Thyroid gland (tissue), 4 donors: Measurements from ENCODE around the gene ISLR2. TPM values are rescaled to one million over a fixed set of nuclear protein-coding genes. Genes with fewer than 3 reads are reported as not detected.

Experiments
- DNase-seq, 2 donors: peaks; one replicate each; pipeline ENCODE4 v3.0.0-alpha.2; 2019
- H3K27ac ChIP-seq, 3 donors: fragments of 200-600 bp; sonication (generic); 1 replicate in 2 of 3; 2 replicates in 1 of 3; pipeline ENCODE4 v1.5.1; 2016 to 2019; ENCODE audit warnings: mild to moderate bottlenecking in 1 of 3, moderate library complexity in 1 of 3
- H3K27me3 ChIP-seq: fragments of 200-600 bp; sonication (generic); one replicate; pipeline ENCODE4 v1.5.1; 2019
- H3K36me3 ChIP-seq, 2 donors: fragments of 200-600 bp; sonication (generic); one replicate each; pipeline ENCODE4 v1.5.1; 2016 to 2019
- H3K4me1 ChIP-seq, 2 donors: fragments of 200-600 bp; sonication (generic); one replicate each; pipeline ENCODE4 v1.5.1; 2017 to 2019
- H3K4me3 ChIP-seq, 3 donors: fragments of 200-600 bp; sonication (generic); replicated peaks in 1 of 3; 1 replicate in 2 of 3; 2 replicates in 1 of 3; pipeline ENCODE4 v1.5.1; 2016; ENCODE audit warnings: mild to moderate bottlenecking in 1 of 3
- H3K9me3 ChIP-seq: fragments of 200-600 bp; sonication (generic); one replicate; pipeline ENCODE4 v1.5.1; 2017
- CTCF ChIP-seq, 6 experiments: fragments of 200-600 bp in 3 of 6; fragments of 450-650 bp in 3 of 6; sonication (generic) in 3 of 6; IDR thresholded peaks; one replicate each; pipeline ENCODE4 v1.5.1; 2016 to 2019; ENCODE audit warnings: antibody characterized with exemption in 6 of 6, mild to moderate bottlenecking in 2 of 6, inconsistent platforms in 1 of 6, moderate library complexity in 1 of 6
- POLR2A ChIP-seq, 2 donors: fragments of 450-650 bp; IDR thresholded peaks; one replicate each; pipeline ENCODE4 v1.6.1; 2017; ENCODE audit warnings: antibody characterized with exemption in 2 of 2, mild to moderate bottlenecking in 2 of 2, moderate library complexity in 1 of 2
- WGBS, 2 donors: methylation state at CpG; one replicate each; pipeline ENCODE4 v1.1.5; 2017; 5-methylcytosine and 5-hydroxymethylcytosine counted together
- intact Hi-C: fragments of 100-400 bp; cut with DNase I; formaldehyde crosslinking; loops from one replicate; pipeline ENCODE4 v1.15.1; 2023
- total RNA-seq, 4 donors: library from RNA; depleted of rRNA; stranded (reverse); fragments of >200 nt; gene quantifications; one replicate each; pipeline ENCODE4 v1.2.3, GENCODE V29; 2016

The ISLR2 gene
- total RNA-seq, 4 donors from 2014 or later = 0.40 TPM; not detected in 3

- DNase-seq = no peak
- peaks cover 24 to 37% of the 10 kb centered on the region in 2 donors for H3K4me1 ChIP-seq
- H3K27me3 ChIP-seq = no peaks in the 10 kb centered on the region
- no peaks in the 10 kb centered on the region for H3K36me3 ChIP-seq
- no peak for TF ChIP-seq CTCF (IDR thresholded peaks at IDR 0.05)
- no peak for TF ChIP-seq POLR2A (IDR thresholded peaks at IDR 0.05)
- intact Hi-C loops = no loop called here
- no peak overlapping the region for H3K27ac ChIP-seq
- H3K9me3 ChIP-seq = no peaks in the 10 kb centered on the region
- H3K4me3 ChIP-seq = no peak overlapping the region
- 86 to 90% methylated on average over 15 of the region's 15 CpGs for WGBS, 2 donors
These were observed 39.9 kb downstream of the ISLR2 start for GRCh38 chr15:74170071-74170844.

GRCh38 chr15:74170875-74171578, 40.6 kb downstream of the ISLR2 start:
- Histone ChIP-seq H3K36me3 (no peaks in the 10 kb centered on the region), H3K27ac (no peak overlapping the region), H3K4me3 (no peak overlapping the region), H3K4me1 (peaks cover 24 to 44% of the 10 kb centered on the region in 2 donors), H3K9me3 (no peaks in the 10 kb centered on the region), H3K27me3 (no peaks in the 10 kb centered on the region)
- WGBS, 2 donors = 80 to 89% methylated on average over 1 to 5 of the region's 7 CpGs
- TF ChIP-seq CTCF (IDR thresholded peaks at IDR 0.05) = no peak
- no peak for TF ChIP-seq POLR2A (IDR thresholded peaks at IDR 0.05)
- intact Hi-C loops = no loop called here
- no peak for DNase-seq

- Histone ChIP-seq H3K36me3 (no peaks in the 10 kb centered on the region), H3K4me3 (no peak overlapping the region), H3K27me3 (no peaks in the 10 kb centered on the region), H3K27ac (peak overlapping the region in 2 of 3 donors; percentile 82 to 93), H3K9me3 (no peaks in the 10 kb centered on the region), H3K4me1 (peaks cover 24 to 54% of the 10 kb centered on the region in 2 donors)
- 78 to 100% methylated on average over 1 of the region's 1 CpG for WGBS, 2 donors
- intact Hi-C loops = no loop called here
- DNase-seq = no peak
- TF ChIP-seq CTCF (IDR thresholded peaks at IDR 0.05) = no peak
- no peak for TF ChIP-seq POLR2A (IDR thresholded peaks at IDR 0.05)
These were observed 41.7 kb downstream of the ISLR2 start for GRCh38 chr15:74171965-74172541.

- TF ChIP-seq POLR2A (IDR thresholded peaks at IDR 0.05) (no peak), CTCF (IDR thresholded peaks at IDR 0.05) (no peak)
- DNase-seq = peak; percentile 57 to 70
- H3K27me3 ChIP-seq = no peaks in the 10 kb centered on the region
- H3K36me3 ChIP-seq = no peaks in the 10 kb centered on the region
- 50 to 52% methylated on average over 12 to 13 of the region's 13 CpGs for WGBS, 2 donors
- H3K4me1 ChIP-seq = peaks cover 24 to 57% of the 10 kb centered on the region in 2 donors
- intact Hi-C loops = no loop called here
- peak overlapping the region; percentile 60 to 93 (median 82) for H3K27ac ChIP-seq
- no peaks in the 10 kb centered on the region for H3K9me3 ChIP-seq
- H3K4me3 ChIP-seq = no peak overlapping the region
These were observed 42.5 kb downstream of the ISLR2 start for GRCh38 chr15:74172701-74173379.
